NCI-H460 (cell line): Measurements from ENCODE around the gene LINGO3. TPM values are rescaled to one million over a fixed set of nuclear protein-coding genes. Genes with fewer than 3 reads are reported as not detected.

ENCODE experiments used
- DNase-seq: peaks from one replicate; pipeline ENCODE4 v3.0.0-alpha.2; 2016; ENCODE audit warnings: low read depth; ENCODE audit errors: extremely low read depth
- total RNA-seq: library from RNA; depleted of rRNA; stranded (reverse); fragments of >200 nt; shearing (Covaris generic); gene quantifications from 2 replicates; pipeline ENCODE4 v1.2.3, GENCODE V29; 2014

The LINGO3 gene
- total RNA-seq, 1 experiment from 2014 or later = 0.30 TPM

GRCh38 chr19:2340496-2341243 lies 32.7 kb upstream of the LINGO3 start:
- DNase-seq = no peak

DNA sequence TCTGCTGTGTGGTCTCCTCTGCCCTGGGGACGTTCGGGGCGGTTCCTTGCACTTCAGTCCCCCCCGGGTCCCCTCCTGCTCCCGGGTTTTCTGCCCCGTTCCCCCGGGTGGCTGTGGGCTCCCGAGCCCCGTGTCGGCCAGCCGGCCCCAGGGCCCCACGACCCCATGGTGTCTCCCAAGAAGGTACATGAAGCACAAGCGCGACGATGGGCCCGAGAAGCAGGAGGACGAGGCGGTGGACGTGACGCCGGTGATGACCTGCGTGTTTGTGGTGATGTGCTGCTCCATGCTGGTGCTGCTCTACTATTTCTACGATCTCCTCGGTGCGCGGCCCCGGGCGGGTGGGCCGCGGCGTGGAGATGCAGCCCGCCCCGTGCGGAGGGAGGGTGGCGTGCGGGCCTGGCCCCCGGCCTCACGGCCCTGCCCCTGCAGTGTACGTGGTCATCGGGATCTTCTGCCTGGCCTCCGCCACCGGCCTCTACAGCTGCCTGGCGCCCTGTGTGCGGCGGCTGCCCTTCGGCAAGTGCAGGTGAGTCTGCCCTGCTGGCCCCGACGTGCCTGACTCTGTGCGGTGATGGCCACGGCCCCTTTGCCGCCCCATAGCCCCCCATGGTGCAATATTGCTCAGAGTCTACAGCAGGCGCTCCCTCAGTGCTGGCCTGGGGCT lies 31.8 kb upstream of the LINGO3 start:
- DNase-seq = no peak

GRCh38 chr19:2338751-2339643 lies 31.0 kb upstream of the LINGO3 start:
- no peak for DNase-seq

DNA sequence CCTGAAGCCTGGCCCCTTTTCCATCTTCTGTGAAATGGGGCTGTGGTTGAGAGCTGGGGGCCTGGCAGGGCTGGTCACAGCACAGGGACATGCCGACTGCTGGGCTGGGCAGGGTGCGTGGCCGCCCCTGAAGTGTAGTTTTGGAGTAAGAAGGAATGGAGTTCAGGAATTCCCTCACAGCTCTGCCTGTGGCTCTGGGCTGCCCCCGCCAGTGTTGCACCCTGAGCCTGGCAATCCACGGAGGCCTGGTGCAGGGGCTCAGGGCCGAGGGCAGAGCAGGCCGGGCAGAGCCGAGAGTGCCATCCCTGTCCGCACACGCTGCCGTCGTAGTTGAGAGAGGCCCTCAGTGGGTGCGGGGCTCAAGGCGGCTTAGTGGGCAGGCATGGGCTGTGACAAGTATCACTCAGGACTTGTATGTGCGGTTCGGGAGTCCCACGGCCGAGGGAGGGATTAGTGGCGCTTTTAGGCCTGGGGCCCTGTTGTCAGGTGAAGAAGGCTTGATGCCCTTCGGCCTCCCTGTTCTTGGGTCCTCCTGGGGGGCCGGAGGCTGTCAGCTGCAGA lies 30.2 kb upstream of the LINGO3 start:
- DNase-seq = no peak

GRCh38 chr19:2337329-2337707 lies 29.4 kb upstream of the LINGO3 start:
- DNase-seq = no peak

GRCh38 chr19:2336528-2337328 lies 28.8 kb upstream of the LINGO3 start:
- DNase-seq = no peak

GRCh38 chr19:2335848-2336247 lies 27.9 kb upstream of the LINGO3 start:
- no peak for DNase-seq

- DNase-seq = no peak
Measured at GRCh38 chr19:2334986-2335846, 27.3 kb upstream of the LINGO3 start.

- DNase-seq = no peak
Measured at GRCh38 chr19:2334426-2334825, 26.5 kb upstream of the LINGO3 start.

GRCh38 chr19:2333807-2334211 lies 25.9 kb upstream of the LINGO3 start:
- DNase-seq = no peak

GRCh38 chr19:2333027-2333806 lies 25.3 kb upstream of the LINGO3 start:
- no peak for DNase-seq

DNA sequence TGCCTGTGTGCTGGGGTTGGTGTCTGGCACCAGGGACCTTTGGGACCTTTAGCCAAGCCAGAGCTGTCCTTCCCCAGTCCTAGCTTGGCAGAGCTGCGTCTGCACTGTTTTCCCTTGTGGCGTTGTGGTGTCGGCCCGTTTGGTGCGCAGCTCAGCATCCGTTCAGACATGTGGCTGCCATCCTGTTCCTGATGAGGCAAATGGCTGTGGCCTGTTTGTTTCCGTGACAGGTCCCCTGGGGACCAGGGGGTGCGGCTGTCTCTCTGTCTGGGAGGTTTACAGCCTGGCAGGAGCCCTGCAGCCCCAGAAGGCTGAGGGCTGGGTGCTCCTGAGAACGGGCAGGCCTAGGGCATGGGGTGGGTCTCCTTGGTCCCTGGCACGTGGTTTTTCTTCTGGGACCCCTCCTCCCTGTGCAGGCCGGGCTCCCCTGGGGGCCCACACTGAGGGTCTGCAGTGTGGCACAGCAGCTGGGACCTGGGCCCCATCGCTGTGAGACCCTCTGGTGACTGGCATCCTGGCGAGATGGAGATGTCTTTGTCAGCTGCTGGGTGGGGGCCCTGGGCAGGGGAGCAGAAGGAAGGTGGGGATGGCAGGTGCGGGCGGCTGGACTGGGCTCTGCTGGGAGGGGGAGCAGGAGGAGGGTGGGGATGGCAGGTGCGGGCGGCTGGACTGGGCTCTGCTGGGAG lies 24.5 kb upstream of the LINGO3 start:
- DNase-seq = no peak

GRCh38 chr19:2331601-2332246 lies 23.8 kb upstream of the LINGO3 start:
- DNase-seq = no peak

GRCh38 chr19:2330632-2331284 lies 22.8 kb upstream of the LINGO3 start:
- DNase-seq = no peak

GRCh38 chr19:2330255-2330631 lies 22.3 kb upstream of the LINGO3 start:
- no peak for DNase-seq

GRCh38 chr19:2329501-2329916 lies 21.6 kb upstream of the LINGO3 start:
- no peak for DNase-seq

DNA sequence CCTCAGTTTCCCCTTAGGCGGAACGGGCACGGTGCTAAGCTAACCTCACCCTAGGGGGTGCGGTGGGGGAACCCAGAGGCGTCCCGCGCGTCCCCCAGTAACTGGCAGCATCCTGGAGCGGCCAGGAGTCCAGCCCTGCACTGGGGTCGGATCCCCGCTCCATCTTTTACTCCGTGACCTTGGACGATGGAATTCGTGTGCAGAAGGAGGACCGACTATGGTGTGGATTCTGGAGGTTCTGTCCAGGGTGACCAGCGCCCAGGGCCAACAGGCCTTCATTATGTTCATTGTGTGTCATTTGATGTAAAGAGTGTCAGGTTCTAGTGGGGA lies 21.2 kb upstream of the LINGO3 start:
- no peak for DNase-seq
